Heart right ventricle (tissue), 16 donors: Measurements from ENCODE around the gene SASH1. TPM values are rescaled to one million over a fixed set of nuclear protein-coding genes. Genes with fewer than 3 reads are reported as not detected.

Experiments used
- ATAC-seq, 8 donors: fragments of 200-7000 bp; cut with Tn5 transposase; one replicate each; pipeline ENCODE4 v1.9.1; 2020; ENCODE audit warnings: mild to moderate bottlenecking in 8 of 8, moderate library complexity in 8 of 8, moderate number of reproducible peaks in 1 of 8
- DNase-seq, 2 donors: peaks; one replicate each; pipeline ENCODE4 v3.0.0-alpha.2; 2020
- H3K27ac ChIP-seq, 10 donors: fragments of 200-600 bp; sonication (generic) in 2 of 10; one replicate each; pipeline versions ENCODE4 v1.5.0 to v1.8.0; 2020 to 2022; ENCODE audit warnings: mild to moderate bottlenecking in 3 of 10
- H3K27me3 ChIP-seq, 7 donors: fragments of 200-600 bp; one replicate each; pipeline ENCODE4 v1.8.0; 2021 to 2022; ENCODE audit warnings: mild to moderate bottlenecking in 2 of 7
- H3K36me3 ChIP-seq, 9 donors: fragments of 200-600 bp; sonication (generic) in 1 of 9; one replicate each; pipeline versions ENCODE4 v1.5.0 to v1.8.0; 2020 to 2022; ENCODE audit warnings: mild to moderate bottlenecking in 2 of 9
- H3K4me1 ChIP-seq, 9 donors: fragments of 200-600 bp; sonication (generic) in 1 of 9; one replicate each; pipeline versions ENCODE4 v1.5.0 to v1.8.0; 2020 to 2022; ENCODE audit warnings: mild to moderate bottlenecking in 4 of 9
- H3K4me3 ChIP-seq, 10 donors: fragments of 200-600 bp; sonication (generic) in 2 of 10; one replicate each; pipeline versions ENCODE4 v1.5.0 to v1.8.0; 2020 to 2022; ENCODE audit warnings: mild to moderate bottlenecking in 7 of 10, moderate library complexity in 2 of 10
- H3K9me3 ChIP-seq, 11 donors: fragments of 200-600 bp in 10 of 11; sonication (generic) in 2 of 11; one replicate each; pipeline versions ENCODE4 v1.5.0 to v1.8.0; 2013 to 2022; ENCODE audit warnings: mild to moderate bottlenecking in 2 of 11, control low read depth in 1 of 11, moderate library complexity in 1 of 11
- CTCF ChIP-seq, 9 donors: fragments of 200-600 bp; sonication (generic) in 2 of 9; IDR thresholded peaks; one replicate each; pipeline versions ENCODE4 v1.5.0 to v1.8.0; 2021 to 2022; ENCODE audit warnings: antibody characterized with exemption in 9 of 9, mild to moderate bottlenecking in 5 of 9, moderate library complexity in 1 of 9
- WGBS, 2 donors: extraction: QIAGEN DNeasy Blood & Tissue Kit; methylation state at CpG; one replicate each; pipeline ENCODE4 v1.1.7; 2013; ENCODE audit warnings: inconsistent platforms in 1 of 2; 5-methylcytosine and 5-hydroxymethylcytosine counted together
- intact Hi-C, 10 donors: fragments of 100-400 bp; cut with DNase I; formaldehyde crosslinking; loops; one replicate each; pipeline versions ENCODE4 v1.11.1 to v1.14.2; 2022
- polyA plus RNA-seq, 2 donors: library from polyadenylated mRNA; stranded (reverse); fragments of 200-250 nt; gene quantifications; one replicate each; pipeline ENCODE4 v1.2.3, GENCODE V29; 2013
- total RNA-seq, 10 donors: library from RNA; stranded (reverse); fragmentation: NEBNext Ultra II Directional in 3 of 10; extraction: Animal tissue kit (Norgen Biotek cat#: 25700) in 3 of 10; gene quantifications; one replicate each; pipeline versions ENCODE4 v1.2.1 to v1.2.4, GENCODE V29; 2021 to 2023
- donor health status: Arrhythmogenic right ventricular cardiomyopathy.
- donor health status: ischemic (EF 13 %, LVEDD 7.1; RV severe dilation, severe dysfunction).
- donor health status: healthy with polysubstance abuse.
- donor health status: DM: no; HTN: yes; CAD: no.
- donor health status: DM: no; HTN: no; CAD: no.
- donor health status: ischemic (EF 25% LVEDD 6.9; RV normal size, moderate dysfunction).
- donor health status: ischemic (EF 25% LVEDD 5.7; RV mildly dilated, moderate dysfunction).
- donor health status: healthy.
- donor health status: DM: yes; HTN: yes; CAD: no.
- donor health status: Ischemic cardiomyopathy.
- donor health status: ischemic (EF 35%, LVEDD 5.7; RV mildly dilated, moderate dysfunction).
- donor health status: nonischemic (EF 11% LVEDD 7.7; RV severe dilation, severe dysfunction).
- donor health status: DM: yes; HTN: yes; CAD: no.
- donor health status: PGD.
- donor health status: ischemic (EF 29% LVEDD 5.4; RV normal size, mild dysfunction).
- donor health status: nonischemic (EF 23%, LVEDD 6.1; RV moderate dilation, normal function).

The SASH1 gene
- total and polyA plus RNA-seq, 12 donors: 6.9 to 47.1 (median 25.9) TPM

- WGBS, 2 donors: 64 to 71% methylated on average over 14 of the region's 14 CpGs
- peaks cover 0 to 40% (median 0%) of the 10 kb centered on the region in 9 donors for H3K36me3 ChIP-seq
- ATAC-seq (peak; percentile 70 to 87 (median 74)), DNase-seq (peak; percentile 44 to 62)
- no peaks in the 10 kb centered on the region for H3K9me3 ChIP-seq
- no peak for TF ChIP-seq CTCF (IDR thresholded peaks at IDR 0.05)
- H3K4me3 ChIP-seq: peak overlapping the region in 7 of 10 donors; percentile 16 to 38 (median 22)
- no peaks in the 10 kb centered on the region for H3K27me3 ChIP-seq
- intact Hi-C loops: loop anchor here in 1 of 10 donors (2.0 kb wide), 1 partner anchor 75 kb away; no protein-coding TSS in a partner anchor
- peaks cover 0 to 90% (median 35%) of the 10 kb centered on the region in 9 donors for H3K4me1 ChIP-seq
- H3K27ac ChIP-seq: peak overlapping the region; percentile 70 to 87 (median 84)
Observed at GRCh38 chr6:148513145-148514071, 170.8 kb downstream of the SASH1 start.

- 65 to 75% methylated on average over 14 of the region's 14 CpGs for WGBS, 2 donors
- intact Hi-C loops: no loop called here
Observed at GRCh38 chr6:148514091-148514845, 171.6 kb downstream of the SASH1 start.

GRCh38 chr6:148516217-148516616 is 173.6 kb downstream of the SASH1 start:
- Histone ChIP-seq H3K4me3 (no peak overlapping the region), H3K9me3 (no peaks in the 10 kb centered on the region), H3K4me1 (peaks cover 0 to 91% (median 37%) of the 10 kb centered on the region in 9 donors), H3K27ac (peak overlapping the region in 3 of 10 donors; percentile 45 to 64 (median 47)), H3K36me3 (peaks cover 0 to 68% (median 7%) of the 10 kb centered on the region in 9 donors), H3K27me3 (no peaks in the 10 kb centered on the region)
- DNase-seq (no peak), ATAC-seq (no peak)
- WGBS, 2 donors: 67 to 69% methylated on average over 7 of the region's 7 CpGs
- TF ChIP-seq CTCF (IDR thresholded peaks at IDR 0.05): no peak
- intact Hi-C loops: no loop called here

More at GRCh38 chr6:148514091-148514845, 171.6 kb downstream of the SASH1 start:
- H3K27ac ChIP-seq: peak overlapping the region; percentile 70 to 87 (median 84)
- H3K27me3 ChIP-seq: no peaks in the 10 kb centered on the region
- no peak for TF ChIP-seq CTCF (IDR thresholded peaks at IDR 0.05)
- H3K4me3 ChIP-seq: peak overlapping the region in 7 of 10 donors; percentile 16 to 38 (median 22)
- peaks cover 0 to 90% (median 38%) of the 10 kb centered on the region in 9 donors for H3K4me1 ChIP-seq
- no peak for DNase-seq
- peaks cover 0 to 48% (median 0%) of the 10 kb centered on the region in 9 donors for H3K36me3 ChIP-seq
- ATAC-seq: no peak
- H3K9me3 ChIP-seq: no peaks in the 10 kb centered on the region

GRCh38 chr6:148516617-148517016 is 174.0 kb downstream of the SASH1 start:
- intact Hi-C loops: no loop called here

More at GRCh38 chr6:148516617-148517016, 174.0 kb downstream of the SASH1 start:
- no peaks in the 10 kb centered on the region for H3K9me3 ChIP-seq
- no peak for TF ChIP-seq CTCF (IDR thresholded peaks at IDR 0.05)
- no peaks in the 10 kb centered on the region for H3K27me3 ChIP-seq
- DNase-seq: no peak
- H3K4me1 ChIP-seq: peaks cover 0 to 95% (median 41%) of the 10 kb centered on the region in 9 donors
- H3K27ac ChIP-seq: peak overlapping the region in 2 of 10 donors; percentile 45 to 64
- ATAC-seq: no peak
- peaks cover 0 to 72% (median 7%) of the 10 kb centered on the region in 9 donors for H3K36me3 ChIP-seq
- no peak overlapping the region for H3K4me3 ChIP-seq
- 75 to 81% methylated on average over 4 of the region's 4 CpGs for WGBS, 2 donors
